MCF 10A (cell line): ENCODE results near the gene THRB. TPM values are rescaled to one million over a fixed set of nuclear protein-coding genes. Genes with fewer than 3 reads are reported as not detected.

Experiments used
- BruUV-seq: library from RNA; stranded (reverse); fragments of 400-500 nt; replicated peaks from 2 replicates; lab custom pipeline; 2021; lab: Mats Ljungman, UMichigan
- CTCF ChIA-PET: fragments of 300-600 bp; sonication (Branson Sonifier 250); formaldehyde crosslinking; extraction: SDS; loops from one replicate; lab custom pipeline; 2021; ENCODE audit warnings: antibody characterized with exemption, inconsistent platforms; lab: Yijun Ruan, JAX
- POLR2A ChIA-PET: fragments of 300-600, 350-650 bp; sonication (Branson Sonifier 250); formaldehyde crosslinking; extraction: SDS; loops from one replicate; lab custom pipeline; 2020; ENCODE audit warnings: antibody characterized with exemption, inconsistent platforms; lab: Yijun Ruan, JAX
- DNase-seq: peaks from one replicate; pipeline ENCODE4 v3.0.0-alpha.2; 2018; ENCODE audit not compliant: unreplicated experiment
- H3K27ac Mint-ChIP-seq: one replicate; pipeline ENCODE4 v1.8.0; 2022; ENCODE audit warnings: mild to moderate bottlenecking, low read depth, mixed read lengths; ENCODE audit not compliant: unreplicated experiment
- H3K27me3 Mint-ChIP-seq: one replicate; pipeline ENCODE4 v1.8.0; 2022; ENCODE audit warnings: mixed read lengths; ENCODE audit not compliant: insufficient read depth, unreplicated experiment
- H3K36me3 Mint-ChIP-seq: one replicate; pipeline ENCODE4 v1.8.0; 2022; ENCODE audit warnings: mild to moderate bottlenecking, moderate library complexity, mixed read lengths; ENCODE audit not compliant: insufficient read depth, unreplicated experiment
- H3K4me1 Mint-ChIP-seq: one replicate; pipeline ENCODE4 v1.8.0; 2022; ENCODE audit warnings: mixed read lengths; ENCODE audit not compliant: insufficient read depth, unreplicated experiment
- H3K4me3 Mint-ChIP-seq: one replicate; pipeline ENCODE4 v1.8.0; 2022; ENCODE audit warnings: mild to moderate bottlenecking, moderate library complexity, mixed read lengths; ENCODE audit not compliant: unreplicated experiment
- H3K9me3 Mint-ChIP-seq: one replicate; pipeline ENCODE4 v1.8.0; 2022; ENCODE audit warnings: mixed read lengths; ENCODE audit not compliant: unreplicated experiment
- intact Hi-C: fragments of 100-400 bp; cut with micrococcal nuclease; formaldehyde crosslinking; loops from 2 replicates; pipeline ENCODE4 v1.14.1; 2022
- total RNA-seq: library from RNA; stranded (reverse); gene quantifications from 2 replicates; pipeline ENCODE4 v1.2.3, GENCODE V29; 2022
- TF ChIP-seq, protein P1 (sequence below): fragments of 200-600 bp; IDR thresholded peaks from one replicate; pipeline ENCODE4 v1.8.0; 2022; ENCODE audit warnings: antibody characterized with exemption, mild to moderate bottlenecking; ENCODE audit not compliant: unreplicated experiment

The THRB gene
- total RNA-seq, 1 experiment from 2014 or later: 4.2 TPM

DNA sequence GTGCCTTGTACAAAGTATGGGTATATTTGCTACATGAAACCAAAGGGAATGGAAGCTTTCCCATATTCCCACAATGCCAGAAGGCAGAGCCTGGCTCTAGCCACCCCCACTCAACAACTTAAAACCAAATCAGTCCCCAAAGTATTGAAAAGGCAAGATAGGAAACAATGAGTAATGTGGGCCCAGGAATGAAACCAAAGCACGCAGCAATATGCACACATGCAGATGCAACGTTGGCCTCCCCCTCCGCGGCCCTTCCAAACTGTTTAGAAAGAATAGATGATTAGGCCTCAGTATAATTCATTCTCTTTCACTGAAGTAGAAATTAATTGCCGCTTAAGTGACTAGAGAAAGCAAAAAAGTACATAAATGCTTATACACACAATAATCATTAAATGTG lies 59.1 kb downstream of the THRB start:
- no peak overlapping the region for H3K27ac Mint-ChIP-seq
- no peaks in the 10 kb centered on the region for H3K4me1 Mint-ChIP-seq
- ChIA-PET CTCF (no interaction called here), POLR2A (no interaction called here)
- no peaks in the 10 kb centered on the region for H3K36me3 Mint-ChIP-seq
- H3K4me3 Mint-ChIP-seq: no peak overlapping the region
- no peak for DNase-seq
- H3K27me3 Mint-ChIP-seq: no peaks in the 10 kb centered on the region
- intact Hi-C loops: no loop called here
- no peaks in the 10 kb centered on the region for H3K9me3 Mint-ChIP-seq
- TF ChIP-seq, protein P1, sequence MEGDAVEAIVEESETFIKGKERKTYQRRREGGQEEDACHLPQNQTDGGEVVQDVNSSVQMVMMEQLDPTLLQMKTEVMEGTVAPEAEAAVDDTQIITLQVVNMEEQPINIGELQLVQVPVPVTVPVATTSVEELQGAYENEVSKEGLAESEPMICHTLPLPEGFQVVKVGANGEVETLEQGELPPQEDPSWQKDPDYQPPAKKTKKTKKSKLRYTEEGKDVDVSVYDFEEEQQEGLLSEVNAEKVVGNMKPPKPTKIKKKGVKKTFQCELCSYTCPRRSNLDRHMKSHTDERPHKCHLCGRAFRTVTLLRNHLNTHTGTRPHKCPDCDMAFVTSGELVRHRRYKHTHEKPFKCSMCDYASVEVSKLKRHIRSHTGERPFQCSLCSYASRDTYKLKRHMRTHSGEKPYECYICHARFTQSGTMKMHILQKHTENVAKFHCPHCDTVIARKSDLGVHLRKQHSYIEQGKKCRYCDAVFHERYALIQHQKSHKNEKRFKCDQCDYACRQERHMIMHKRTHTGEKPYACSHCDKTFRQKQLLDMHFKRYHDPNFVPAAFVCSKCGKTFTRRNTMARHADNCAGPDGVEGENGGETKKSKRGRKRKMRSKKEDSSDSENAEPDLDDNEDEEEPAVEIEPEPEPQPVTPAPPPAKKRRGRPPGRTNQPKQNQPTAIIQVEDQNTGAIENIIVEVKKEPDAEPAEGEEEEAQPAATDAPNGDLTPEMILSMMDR: no peak
- BruUV-seq: no TSS peak

DNA sequence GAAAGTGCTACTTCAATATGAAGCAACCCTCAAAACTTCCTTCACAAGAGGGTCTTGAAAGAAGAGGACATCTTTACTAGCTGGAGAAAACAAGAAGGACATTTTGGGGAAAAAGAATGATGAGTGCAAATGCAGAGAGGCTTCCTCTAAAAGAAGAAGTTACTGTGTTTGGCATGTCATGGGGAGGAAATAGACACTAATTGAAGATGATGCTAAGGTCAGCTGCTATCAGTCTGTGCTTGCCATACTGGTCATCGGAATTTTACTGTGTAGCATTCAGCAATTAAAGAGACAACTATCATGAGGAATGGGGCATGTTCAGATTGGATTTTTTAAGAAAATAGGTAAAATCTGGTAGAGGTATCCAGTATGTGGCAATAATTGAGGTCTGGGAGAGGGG lies 60.0 kb downstream of the THRB start:
- Mint-ChIP-seq H3K9me3 (no peaks in the 10 kb centered on the region), H3K4me1 (no peaks in the 10 kb centered on the region), H3K27ac (no peak overlapping the region), H3K27me3 (no peaks in the 10 kb centered on the region), H3K36me3 (no peaks in the 10 kb centered on the region), H3K4me3 (no peak overlapping the region)
- ChIA-PET CTCF (no interaction called here), POLR2A (interaction anchor here (0.7 kb wide), 1 partner anchor 162 kb away, joined by 4 read pairs; no protein-coding TSS in a partner anchor)
- intact Hi-C loops: no loop called here
- no TSS peak for BruUV-seq
- DNase-seq: no peak
- TF ChIP-seq, protein P1: no peak

DNA sequence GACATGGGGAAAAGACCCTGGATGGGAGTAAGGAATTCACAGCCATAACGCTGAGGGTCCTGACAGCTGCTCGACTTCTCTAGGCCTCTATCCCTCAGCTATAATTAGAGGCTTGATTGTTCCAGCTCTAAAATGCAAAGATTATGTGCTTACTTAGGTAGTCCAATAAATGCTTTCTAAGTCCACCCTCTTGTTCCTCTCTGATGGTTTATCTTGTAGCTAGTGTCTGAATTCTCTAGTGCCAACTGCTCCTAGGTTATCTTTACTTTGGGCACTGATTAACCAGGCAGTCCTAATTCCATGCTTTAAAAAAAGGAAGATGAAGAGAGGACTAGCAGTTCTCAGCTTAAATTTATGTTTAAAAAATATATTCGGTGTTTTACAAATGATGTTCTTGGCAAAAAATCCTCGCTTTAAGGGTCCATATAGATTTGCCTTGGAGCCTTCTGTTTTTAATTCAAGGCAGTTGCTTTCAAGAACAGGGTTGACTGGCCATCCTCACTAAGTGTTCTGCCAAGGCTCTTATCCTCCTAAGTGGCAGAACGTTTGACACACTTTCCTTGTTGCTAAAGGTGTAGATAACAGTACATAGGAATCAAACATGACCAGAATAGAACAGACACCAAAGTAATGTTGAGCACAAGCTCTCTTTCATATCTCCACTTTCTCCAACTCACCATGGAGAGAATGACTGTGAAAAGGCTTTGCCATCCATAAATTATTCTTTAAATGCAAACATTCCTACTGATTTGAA lies 60.6 kb downstream of the THRB start:
- Mint-ChIP-seq H3K9me3 (no peaks in the 10 kb centered on the region), H3K4me1 (no peaks in the 10 kb centered on the region), H3K36me3 (no peaks in the 10 kb centered on the region), H3K27ac (no peak overlapping the region), H3K4me3 (no peak overlapping the region), H3K27me3 (no peaks in the 10 kb centered on the region)
- TF ChIP-seq, protein P1: no peak
- CTCF ChIA-PET: interaction anchor here (0.7 kb wide), 1 partner anchor 17 kb away, joined by 5 read pairs; no protein-coding TSS in a partner anchor
- intact Hi-C loops: no loop called here
- POLR2A ChIA-PET: no interaction called here
- no TSS peak for BruUV-seq
- DNase-seq: no peak

DNA sequence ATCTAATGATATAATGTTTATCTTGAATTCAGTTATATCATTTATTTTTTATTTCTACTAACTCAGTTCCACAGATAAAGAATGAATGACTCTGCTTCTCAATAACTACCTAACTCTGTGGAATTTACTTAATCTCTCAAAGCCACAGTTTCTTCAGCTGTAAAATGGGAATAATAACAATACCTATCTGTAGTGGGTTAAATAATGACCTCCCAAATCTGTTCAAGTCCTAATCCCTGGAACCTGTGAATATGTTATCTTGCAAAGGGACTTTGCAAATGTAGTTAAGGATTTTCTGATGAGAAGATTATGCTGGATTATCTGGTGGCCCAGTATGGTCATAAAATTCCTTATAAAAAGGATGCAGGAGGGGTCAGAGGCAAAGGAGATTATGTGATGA lies 61.7 kb downstream of the THRB start:
- ChIA-PET CTCF (interaction anchor here (0.6 kb wide), 1 partner anchor 15 kb away, joined by 3 read pairs; no protein-coding TSS in a partner anchor), POLR2A (no interaction called here)
- Mint-ChIP-seq H3K4me3 (no peak overlapping the region), H3K9me3 (no peaks in the 10 kb centered on the region), H3K27me3 (no peaks in the 10 kb centered on the region), H3K27ac (no peak overlapping the region), H3K4me1 (no peaks in the 10 kb centered on the region), H3K36me3 (no peaks in the 10 kb centered on the region)
- BruUV-seq: no TSS peak
- intact Hi-C loops: no loop called here
- no peak for DNase-seq
- TF ChIP-seq, protein P1: no peak
